Myocyte (in vitro differentiated cells): ENCODE data around the gene HHEX. TPM values are rescaled to one million over a fixed set of nuclear protein-coding genes. Genes with fewer than 3 reads are reported as not detected.
"Not testable (repeated sequence)": the region's sequence is repeated elsewhere in the genome, so short reads cannot be mapped to it uniquely, and the experiment has no call there.

ENCODE experiments used
- DNase-seq: peaks from one replicate; pipeline ENCODE4 v3.0.0-alpha.2; 2012; ENCODE audit warnings: low read depth
- total RNA-seq: library from RNA; depleted of rRNA; stranded (reverse); fragments of >200 nt; gene quantifications from 2 replicates; pipeline ENCODE4 v1.2.3, GENCODE V29; 2014

The HHEX gene
- total RNA-seq, 1 donor from 2014 or later = 0.11 TPM

DNA sequence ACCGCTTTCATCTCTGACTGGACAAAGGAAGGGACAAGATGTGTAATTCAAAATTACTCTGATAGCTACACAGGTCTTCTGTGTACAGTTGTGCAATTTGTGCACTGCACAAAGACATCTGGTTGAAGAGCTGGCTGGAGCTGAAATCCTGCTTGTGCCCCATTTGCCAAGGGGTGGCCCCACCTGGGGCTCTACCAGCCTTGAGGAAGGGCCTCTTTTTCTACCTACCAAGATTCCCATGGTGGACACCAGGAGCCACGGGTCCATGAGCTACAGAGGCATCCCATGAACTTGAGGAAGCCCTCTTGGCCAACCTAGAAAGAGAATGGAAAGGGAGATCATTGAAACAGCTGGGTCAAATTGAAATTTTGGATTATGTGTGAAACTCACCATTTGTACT is 43.2 kb downstream of the HHEX start:
- DNase-seq = no peak

DNA sequence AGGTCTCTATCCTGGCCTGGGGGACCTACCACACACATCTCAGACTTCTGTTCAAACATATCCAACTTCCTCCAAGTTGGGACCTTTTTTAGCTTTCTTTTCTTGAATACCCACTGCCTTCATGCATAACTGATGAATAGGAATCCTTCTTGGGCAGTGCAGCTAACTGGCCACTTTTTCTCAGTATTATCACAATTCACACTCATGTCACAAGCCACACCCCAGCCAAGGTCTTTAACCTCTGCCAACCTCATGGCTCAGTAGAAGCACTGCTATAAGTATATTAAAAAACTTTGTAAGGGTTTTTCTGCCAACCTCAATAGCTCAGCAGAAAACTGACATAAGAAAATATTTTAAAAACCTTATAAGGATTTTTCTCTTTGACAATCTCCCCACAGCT is 44.5 kb downstream of the HHEX start:
- no peak for DNase-seq

DNA sequence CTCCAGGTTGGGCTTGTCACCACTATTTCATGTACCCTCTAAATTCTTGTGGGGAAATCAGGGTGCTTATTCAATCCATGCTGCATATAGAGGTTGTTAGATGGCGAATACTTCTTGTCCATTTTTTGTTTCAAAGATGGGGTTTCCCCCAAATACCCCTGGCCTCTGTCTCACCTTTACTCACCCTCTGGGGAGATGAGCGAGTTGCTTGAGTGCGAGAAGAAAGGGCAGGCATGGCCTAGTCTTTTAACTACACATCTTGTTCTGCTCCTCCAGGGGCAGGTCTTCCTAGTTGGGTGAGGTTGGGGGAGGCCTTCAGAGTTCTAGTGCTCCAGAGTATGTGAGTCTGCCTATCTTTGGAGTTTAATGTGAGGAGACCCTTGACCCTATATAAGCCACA is 46.2 kb downstream of the HHEX start:
- DNase-seq = no peak

DNA sequence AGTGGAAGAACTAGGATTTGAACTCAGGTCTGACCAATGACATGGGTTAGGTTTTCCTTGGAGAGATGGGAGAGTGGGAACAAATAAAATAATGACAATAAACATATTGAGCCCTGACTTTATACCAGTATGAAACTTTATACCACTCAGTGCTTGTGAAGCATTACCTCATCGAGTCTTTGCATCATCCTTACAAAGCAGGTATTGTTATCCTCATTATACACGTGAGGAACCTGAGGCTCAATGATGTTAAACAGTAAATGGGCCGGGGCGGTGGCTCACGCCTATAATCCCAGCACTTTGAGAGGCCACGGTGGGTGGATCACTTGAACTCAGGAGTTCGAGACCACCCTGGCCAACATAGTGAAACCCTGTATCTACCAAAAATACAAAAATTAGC is 47.7 kb downstream of the HHEX start:
- DNase-seq = no peak

DNA sequence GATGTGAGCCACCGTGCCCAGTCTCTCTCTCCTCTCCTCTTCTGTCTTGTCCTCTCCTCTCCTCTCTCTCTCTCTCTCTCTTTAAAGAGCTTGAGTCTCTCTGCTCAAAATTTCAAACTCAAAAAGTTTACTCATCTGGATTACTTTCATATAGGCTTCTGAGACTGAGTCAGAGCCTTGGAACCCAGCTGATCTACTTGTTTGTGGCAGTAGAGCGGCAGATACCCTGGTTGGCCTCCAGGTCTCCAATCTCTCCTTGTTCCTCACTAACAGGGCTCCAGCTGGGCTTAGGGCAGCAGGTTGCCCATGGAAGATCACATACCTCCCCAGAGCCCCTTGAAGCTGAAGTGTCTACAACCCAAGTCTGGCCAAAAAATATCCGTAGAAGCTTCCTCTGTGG is 51.0 kb downstream of the HHEX start:
- DNase-seq = no peak

DNA sequence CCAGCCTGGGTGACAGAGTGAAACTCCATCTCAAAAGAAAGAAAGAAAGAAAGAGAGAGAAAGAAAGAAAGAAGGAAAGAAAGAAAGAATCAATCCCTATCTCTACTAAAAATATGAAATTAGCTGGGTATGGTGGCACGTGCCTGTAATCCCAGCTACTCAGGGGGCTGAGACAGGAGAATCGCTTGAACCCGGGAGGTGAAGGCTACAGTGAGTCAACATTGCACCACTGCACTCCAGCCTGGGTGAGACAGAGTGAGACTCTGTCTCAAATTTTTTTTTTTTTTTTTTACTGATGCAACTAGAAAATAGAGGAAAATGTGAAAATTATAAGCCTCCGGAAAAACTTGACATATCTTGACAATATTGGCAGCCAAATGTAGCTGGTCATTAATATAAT is 52.0 kb downstream of the HHEX start:
- DNase-seq = not testable (repeated sequence)

DNA sequence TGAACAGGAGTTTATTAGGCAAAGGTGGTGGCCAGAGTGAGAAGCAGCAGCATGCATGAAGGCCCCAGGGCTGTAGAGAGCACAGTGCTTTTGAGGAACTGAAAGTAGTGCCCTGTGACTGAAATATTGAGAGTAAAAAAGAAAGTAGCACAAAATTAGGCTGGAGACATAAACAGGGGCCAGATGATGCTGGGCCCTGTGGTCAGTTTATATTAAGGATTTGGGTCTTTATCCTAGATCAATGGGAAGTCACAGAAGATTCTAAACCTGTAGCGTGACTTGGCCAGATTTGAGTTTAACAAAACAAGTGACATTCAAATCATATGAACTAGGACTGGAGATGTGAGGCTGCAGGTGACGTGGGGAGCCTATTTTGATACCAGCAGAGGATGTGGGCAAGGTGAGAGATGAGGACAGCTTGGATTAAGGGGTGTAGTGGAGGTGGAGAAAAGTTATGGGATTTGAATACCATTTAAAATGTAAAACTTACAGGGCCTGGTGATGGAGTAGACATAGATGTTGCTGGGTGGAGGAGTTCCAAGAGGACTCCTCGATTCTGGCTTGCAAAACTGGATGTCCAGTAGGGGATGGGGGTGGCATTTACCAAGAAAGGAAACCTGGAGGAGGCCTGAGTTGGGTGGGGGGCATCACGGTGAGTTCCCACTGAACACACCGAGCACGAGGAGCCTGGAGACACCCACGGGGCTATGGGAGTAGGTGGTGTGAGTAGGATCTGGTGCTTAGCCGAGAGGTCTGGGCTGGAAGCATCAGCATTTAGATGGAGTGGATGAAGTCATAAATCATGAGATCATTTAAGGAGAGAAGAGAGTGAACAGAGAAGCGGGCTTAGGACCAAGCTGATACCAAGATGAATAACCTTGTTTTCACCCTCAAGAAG is 52.8 kb downstream of the HHEX start:
- no peak for DNase-seq

Other genes starting within 250 kb of the HHEX start
- 28.6 and 29.1 TPM in 2 replicates for gene IDE, start 115.9 kb upstream of the HHEX start, total RNA-seq
- 1.3 and 1.9 TPM in 2 replicates for gene KIF11, start 96.8 kb upstream of the HHEX start, total RNA-seq
- gene EXOC6, start 158.6 kb downstream of the HHEX start, total RNA-seq = 16.1 and 40.7 TPM in 2 replicates